22Rv1 (cell line): ENCODE measurements around the gene KIAA0513.

Experiments
- CTCF ChIP-seq: fragments of 450-650 bp; IDR thresholded peaks from 2 replicates; pipeline ENCODE4 v1.5.1; 2017; ENCODE audit warnings: mild to moderate bottlenecking
- ZFX ChIP-seq: fragments of 450-650 bp; IDR thresholded peaks from 2 replicates; pipeline ENCODE4 v1.6.1; 2017; ENCODE audit warnings: antibody characterized with exemption, borderline replicate concordance

DNA sequence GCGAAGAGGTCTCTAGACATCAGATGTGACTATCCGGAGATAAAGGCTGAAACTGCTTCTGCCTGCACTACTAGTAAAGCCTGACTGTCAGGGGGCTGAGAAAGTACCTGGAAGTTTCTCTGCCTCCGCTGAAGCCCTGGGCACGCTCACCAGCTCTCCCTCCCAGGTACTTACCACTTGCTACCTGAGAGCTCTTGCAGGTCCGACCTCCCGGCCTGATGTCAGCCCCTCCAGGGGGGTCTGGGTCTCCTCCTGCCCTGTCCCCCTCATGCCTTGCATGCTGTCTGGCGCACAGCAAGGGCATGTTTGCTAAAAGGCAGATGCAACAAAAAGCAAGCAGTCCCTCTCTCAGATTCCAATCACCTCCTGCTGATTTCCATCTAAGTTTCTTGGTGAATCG is 33.7 kb upstream of the KIAA0513 start:
- TF ChIP-seq CTCF (no peak), ZFX (no peak)
